Uterus (tissue), 2 donors: ENCODE measurements around the gene UBN1.

ENCODE experiments used
- CTCF ChIP-seq, 4 experiments: fragments of 200-600 bp in 2 of 4; fragments of 450-650 bp in 2 of 4; sonication (generic) in 2 of 4; IDR thresholded peaks; one replicate each; pipeline ENCODE4 v1.5.1; 2016 to 2019; ENCODE audit warnings: antibody characterized with exemption in 4 of 4, mild to moderate bottlenecking in 2 of 4, moderate library complexity in 1 of 4
- POLR2A ChIP-seq, 2 donors: fragments of 450-650 bp; IDR thresholded peaks; one replicate each; pipeline ENCODE4 v1.6.1; 2016; ENCODE audit warnings: antibody characterized with exemption in 2 of 2, mild to moderate bottlenecking in 1 of 2, moderate library complexity in 1 of 2

GRCh38 chr16:4884209-4884608 lies 36.9 kb downstream of the UBN1 start:
- TF ChIP-seq POLR2A (IDR thresholded peaks at IDR 0.05) (no peak), CTCF (IDR thresholded peaks at IDR 0.05) (no peak)
